Activated T-cell treated with anti-CD3 and anti-CD28 coated beads for 4 hours (primary cell): ENCODE data around the gene RNF126.
"Not testable (repeated sequence)": the region's sequence is repeated elsewhere in the genome, so short reads cannot be mapped to it uniquely, and the experiment has no call there.

ENCODE experiments used
- DNase-seq: peaks from one replicate; pipeline ENCODE4 v3.0.0-alpha.2; 2020

Gene RNF126

GRCh38 chr19:685454-685931 lies 22.5 kb upstream of the RNF126 start:
- DNase-seq, result no peak

GRCh38 chr19:682678-683320 lies 19.8 kb upstream of the RNF126 start:
- no peak for DNase-seq

- no peak for DNase-seq
Observed at GRCh38 chr19:681029-682019, 18.3 kb upstream of the RNF126 start.

GRCh38 chr19:680287-681028 lies 17.4 kb upstream of the RNF126 start:
- DNase-seq, result peak; percentile 99

GRCh38 chr19:679418-680286 lies 16.6 kb upstream of the RNF126 start:
- no peak for DNase-seq

- no peak for DNase-seq
Observed at GRCh38 chr19:678791-679388, 15.9 kb upstream of the RNF126 start.

GRCh38 chr19:677601-678436 lies 14.8 kb upstream of the RNF126 start:
- no peak for DNase-seq

GRCh38 chr19:677201-677600 lies 14.2 kb upstream of the RNF126 start:
- DNase-seq, result no peak

GRCh38 chr19:676339-677105 lies 13.5 kb upstream of the RNF126 start, which contains the start of gene FSTL3:
TSS of gene FSTL3 (plus strand) at chr19:676392. CDS start at chr19:676424, 32 bp downstream.
- no peak for DNase-seq

- no peak for DNase-seq
Observed at GRCh38 chr19:676007-676338, 13.0 kb upstream of the RNF126 start.

- DNase-seq, result no peak
Observed at GRCh38 chr19:674282-675151, 11.5 kb upstream of the RNF126 start.

- no peak for DNase-seq
Observed at GRCh38 chr19:670609-671075, 7.6 kb upstream of the RNF126 start.

- not testable (repeated sequence) for DNase-seq
Observed at GRCh38 chr19:668675-669434, 5.8 kb upstream of the RNF126 start.

GRCh38 chr19:666985-667573 lies 4.1 kb upstream of the RNF126 start:
- DNase-seq, result not testable (repeated sequence)

- DNase-seq, result peak; percentile 76
Observed at GRCh38 chr19:664913-665443, 2.0 kb upstream of the RNF126 start.

- DNase-seq, result no peak
Observed at GRCh38 chr19:663682-664117, 686 bp upstream of the RNF126 start.
